Esophagus muscularis mucosa (tissue), 4 donors: Measurements from ENCODE around the gene ESRRG.

Experiments
- CTCF ChIP-seq, 3 experiments: fragments of 200-600 bp in 2 of 3; fragments of 450-650 bp in 1 of 3; sonication (generic) in 2 of 3; IDR thresholded peaks; one replicate each; pipeline ENCODE4 v1.5.1; 2017 to 2019; ENCODE audit warnings: antibody characterized with exemption in 3 of 3, mild to moderate bottlenecking in 2 of 3, moderate library complexity in 1 of 3
- EP300 ChIP-seq: sonication (generic); formaldehyde crosslinking; IDR thresholded peaks from one replicate; pipeline ENCODE4 v1.6.1; 2017; ENCODE audit warnings: antibody characterized with exemption
- POLR2A ChIP-seq: fragments of 450-650 bp; IDR thresholded peaks from one replicate; pipeline ENCODE4 v1.6.1; 2017; ENCODE audit warnings: antibody characterized with exemption, moderate library complexity, mild to moderate bottlenecking, low read depth
- POLR2AphosphoS5 ChIP-seq, 2 donors: sonication (generic); formaldehyde crosslinking; IDR thresholded peaks; one replicate each; pipeline ENCODE4 v1.6.1; 2017; ENCODE audit warnings: antibody characterized with exemption in 2 of 2

DNA sequence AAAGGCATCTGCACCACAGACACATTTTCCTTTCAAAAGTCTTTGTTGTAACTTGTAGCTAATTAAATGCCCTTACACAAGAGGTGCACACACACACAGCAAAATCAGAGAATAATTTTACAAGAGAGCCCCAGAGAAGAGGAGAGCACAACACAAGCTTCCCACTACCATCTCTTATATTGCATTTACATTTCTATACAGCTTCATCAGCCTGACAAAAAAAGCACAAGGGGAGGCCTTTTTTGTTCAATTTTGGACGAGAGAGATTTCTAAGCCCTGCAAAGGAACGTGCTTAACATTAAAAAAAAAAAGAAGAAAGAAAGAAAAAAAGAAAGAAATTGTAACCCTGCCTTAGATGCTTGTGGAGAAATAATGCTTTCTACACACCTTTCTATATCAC, 17.1 kb upstream of the ESRRG start:
- TF ChIP-seq POLR2A (no peak), CTCF (IDR thresholded peaks at IDR 0.05) (no peak), POLR2AphosphoS5 (IDR thresholded peaks at IDR 0.05) (no peak), EP300 (no peak)
